Activated CD4-positive, alpha-beta T cell treated with anti-CD3 and anti-CD28 coated beads, Interleukin-2, amount 50 U/mL, for 24 hours (primary cell): ENCODE results near the gene FAM131B.
A peak's percentile ranks its signal among the peaks of the same experiment; 100 is the strongest.

Source experiments
- DNase-seq, 2 donors: peaks; one replicate each; pipeline ENCODE4 v3.0.0-alpha.2; 2020; ENCODE audit warnings: low read depth in 1 of 2, low spot score in 1 of 2

The FAM131B gene

DNA sequence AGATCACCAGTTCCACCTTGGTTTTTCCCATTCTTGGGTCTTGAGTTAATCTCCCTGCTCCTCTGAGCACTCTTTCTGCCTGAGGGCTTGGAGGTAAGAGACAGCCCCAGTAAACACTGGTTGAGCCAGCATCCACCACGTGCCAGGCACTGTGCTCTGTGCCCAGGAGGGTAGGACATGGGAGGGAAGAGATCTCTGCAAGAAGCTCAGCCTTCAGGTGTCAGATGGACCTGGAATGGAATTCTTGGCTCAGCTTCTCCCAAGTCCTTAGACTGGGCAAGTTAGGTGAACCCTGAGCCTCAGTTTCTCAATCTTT, 21.1 kb upstream of the FAM131B start:
- no peak for DNase-seq

DNA sequence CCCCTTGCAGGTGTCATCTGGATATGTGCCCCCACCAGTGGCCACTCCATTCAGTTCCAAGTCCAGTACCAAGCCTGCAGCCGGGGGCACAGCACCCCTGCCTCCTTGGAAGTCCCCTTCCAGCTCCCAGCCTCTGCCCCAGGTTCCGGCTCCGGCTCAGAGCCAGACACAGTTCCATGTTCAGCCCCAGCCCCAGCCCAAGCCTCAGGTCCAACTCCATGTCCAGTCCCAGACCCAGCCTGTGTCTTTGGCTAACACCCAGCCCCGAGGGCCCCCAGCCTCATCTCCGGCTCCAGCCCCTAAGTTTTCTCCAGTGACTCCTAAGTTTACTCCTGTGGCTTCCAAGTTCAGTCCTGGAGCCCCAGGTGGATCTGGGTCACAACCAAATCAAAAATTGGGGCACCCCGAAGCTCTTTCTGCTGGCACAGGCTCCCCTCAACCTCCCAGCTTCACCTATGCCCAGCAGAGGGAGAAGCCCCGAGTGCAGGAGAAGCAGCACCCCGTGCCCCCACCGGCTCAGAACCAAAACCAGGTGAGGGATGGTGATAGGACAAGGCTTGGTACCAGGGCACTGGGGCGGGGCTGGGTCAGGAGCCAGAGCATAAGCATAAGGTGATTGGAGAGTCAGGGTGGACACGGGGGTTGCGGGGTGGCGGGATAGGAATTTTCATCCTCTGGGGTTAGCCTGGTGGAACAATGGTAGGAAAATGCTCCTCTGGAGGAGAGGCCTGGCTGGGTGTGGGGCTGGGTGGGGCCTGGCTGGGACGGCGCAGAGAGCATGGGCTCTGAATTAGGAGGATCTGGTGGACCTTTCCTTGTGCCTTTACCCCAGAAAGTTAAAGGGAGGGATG, 20.5 kb upstream of the FAM131B start:
- DNase-seq, result no peak

DNA sequence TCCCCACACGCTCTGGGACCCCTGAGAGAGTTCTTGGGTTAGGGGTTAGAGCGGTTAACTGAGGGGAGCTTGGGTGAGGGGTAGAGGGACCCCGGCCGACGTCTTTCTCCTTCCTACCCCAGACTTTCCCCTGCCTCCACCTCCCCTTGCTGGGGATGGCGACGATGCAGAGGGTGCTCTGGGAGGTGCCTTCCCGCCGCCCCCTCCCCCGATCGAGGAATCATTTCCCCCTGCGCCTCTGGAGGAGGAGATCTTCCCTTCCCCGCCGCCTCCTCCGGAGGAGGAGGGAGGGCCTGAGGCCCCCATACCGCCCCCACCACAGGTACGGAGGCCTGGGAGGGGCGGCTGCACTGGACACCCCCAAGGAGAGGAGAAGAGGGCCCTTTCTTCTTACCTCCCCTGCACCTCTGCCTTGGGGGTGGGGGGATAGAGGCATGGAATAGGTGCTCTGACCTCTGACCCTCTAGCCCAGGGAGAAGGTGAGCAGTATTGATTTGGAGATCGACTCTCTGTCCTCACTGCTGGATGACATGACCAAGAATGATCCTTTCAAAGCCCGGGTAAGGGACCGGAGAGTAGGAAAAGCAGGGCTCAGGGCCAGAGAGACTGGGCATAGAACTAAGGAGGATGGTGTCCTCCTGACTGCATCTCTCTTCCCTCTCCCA, 19.7 kb upstream of the FAM131B start:
- no peak for DNase-seq

DNA sequence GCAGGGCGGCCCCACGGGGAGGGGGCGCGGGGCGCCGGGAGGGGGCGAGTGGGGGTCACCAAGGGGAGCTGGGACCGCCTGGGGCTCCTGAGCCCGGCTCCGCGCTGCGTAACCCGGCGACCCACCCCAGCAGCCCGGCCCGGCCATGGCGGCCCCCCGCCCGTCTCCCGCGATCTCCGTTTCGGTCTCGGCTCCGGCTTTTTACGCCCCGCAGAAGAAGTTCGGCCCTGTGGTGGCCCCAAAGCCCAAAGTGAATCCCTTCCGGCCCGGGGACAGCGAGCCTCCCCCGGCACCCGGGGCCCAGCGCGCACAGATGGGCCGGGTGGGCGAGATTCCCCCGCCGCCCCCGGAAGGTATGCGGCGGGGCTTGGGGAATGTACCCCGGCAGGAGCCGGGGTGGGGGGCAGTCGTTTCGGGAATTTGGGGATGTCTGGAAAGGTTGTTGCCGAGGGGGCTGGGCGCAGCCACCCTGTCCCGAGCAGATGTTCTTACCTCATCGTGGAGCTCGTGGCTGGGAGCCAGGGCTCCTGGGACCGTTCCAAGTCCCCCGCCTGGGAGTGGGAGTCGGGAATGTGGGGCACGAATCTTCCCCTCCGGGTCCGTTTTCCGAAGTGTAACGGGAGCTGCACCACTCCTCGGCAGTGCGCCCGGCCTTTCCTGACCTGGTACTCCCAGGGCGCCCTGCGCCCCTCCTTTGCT, 19.1 kb upstream of the FAM131B start:
- DNase-seq, result no peak

DNA sequence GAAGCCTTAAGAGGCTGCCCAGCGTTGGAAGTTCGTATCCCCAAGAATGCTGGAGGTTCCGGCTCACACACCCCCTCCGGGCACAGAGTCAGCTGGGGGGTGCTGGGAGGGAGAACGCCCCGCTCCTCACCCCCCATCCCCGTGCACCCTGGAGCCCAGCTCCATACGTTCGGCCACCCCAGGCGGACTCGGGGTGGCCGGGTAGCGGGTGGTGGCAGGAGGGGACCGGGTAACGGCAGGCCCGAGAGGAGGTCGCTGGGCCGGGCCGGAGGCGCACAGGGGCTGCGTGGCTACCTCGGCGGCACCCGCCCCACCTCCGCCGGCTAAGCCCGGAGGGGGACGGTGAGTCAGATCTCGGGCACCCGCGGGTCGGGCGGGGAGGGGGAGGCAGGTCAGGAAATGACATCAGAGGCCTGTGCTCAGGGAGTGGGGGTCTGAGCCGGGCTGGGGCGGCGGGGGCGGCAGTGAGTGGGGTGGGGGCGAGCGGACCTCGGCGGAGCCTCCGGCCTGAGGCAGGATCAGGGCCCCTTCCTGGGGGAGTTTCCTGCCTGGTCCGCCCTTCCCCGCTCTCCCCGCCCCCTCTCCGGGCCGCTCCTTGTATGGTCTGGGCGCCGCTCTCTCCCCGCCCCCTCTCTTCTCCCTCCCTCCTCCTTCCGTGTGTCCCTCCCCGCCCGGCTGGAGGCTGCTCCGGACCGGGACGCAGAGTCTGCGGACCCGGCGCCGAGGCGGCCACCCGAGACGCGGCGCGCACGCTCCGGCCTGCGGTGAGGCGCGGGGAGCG, 18.3 kb upstream of the FAM131B start, which contains the start of gene ZYX:
Gene ZYX, plus strand, starts transcription at position 700 of the 781 bp plus-strand sequence. CDS start 227 bp downstream, outside the sequence.
- DNase-seq, result peak; percentile 78 to 79

DNA sequence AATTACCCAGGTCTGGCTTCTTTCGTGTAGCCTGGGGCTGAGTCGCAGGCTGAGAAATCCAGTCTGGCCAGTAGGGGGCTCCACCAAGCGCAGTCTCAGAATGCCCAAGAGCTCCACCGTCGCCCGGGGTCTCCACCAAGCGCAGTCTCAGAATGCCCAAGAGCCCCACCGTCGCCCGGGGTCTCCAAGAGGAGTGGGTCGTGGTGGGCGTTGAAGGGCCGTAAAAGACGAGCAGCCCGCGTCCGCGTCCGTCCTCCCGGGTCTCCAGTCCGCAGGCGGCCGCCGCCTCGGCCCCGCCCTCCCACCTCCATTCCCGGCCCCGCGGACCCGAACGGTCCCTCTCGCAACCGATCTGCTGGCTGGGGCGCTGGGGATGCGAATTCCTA, 17.7 kb upstream of the FAM131B start:
- peak; percentile 82 to 84 for DNase-seq

DNA sequence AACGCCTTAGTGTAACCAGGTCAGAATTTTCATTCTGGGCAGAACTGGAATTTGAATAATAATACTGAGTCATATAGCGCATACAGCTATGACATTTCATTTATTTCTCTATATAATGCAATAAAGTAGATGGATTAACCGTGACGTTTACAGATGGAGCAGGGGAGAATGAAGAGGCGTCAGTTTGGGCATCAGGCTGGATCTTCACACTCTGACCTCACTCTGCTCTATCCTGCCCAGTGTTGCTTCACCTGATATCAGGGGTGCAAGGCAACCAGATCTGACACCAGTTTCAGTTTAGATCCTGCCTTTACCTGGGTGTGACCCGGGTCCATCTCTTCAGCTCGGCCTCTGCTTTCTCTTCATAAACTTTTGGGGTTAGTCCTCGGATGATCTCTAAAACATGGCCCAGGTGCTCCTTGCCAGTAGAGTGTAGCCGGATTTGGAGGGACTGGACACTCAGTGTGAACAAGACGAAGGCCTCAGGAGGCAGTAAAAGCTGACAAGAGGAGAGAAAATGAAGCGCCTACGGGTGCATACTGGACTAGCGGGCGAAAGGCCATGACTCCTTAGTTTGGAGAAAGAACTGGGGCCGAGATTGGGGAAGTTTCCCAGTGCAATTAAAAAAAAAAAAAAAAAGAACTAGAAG, 17.2 kb upstream of the FAM131B start:
- no peak for DNase-seq

DNA sequence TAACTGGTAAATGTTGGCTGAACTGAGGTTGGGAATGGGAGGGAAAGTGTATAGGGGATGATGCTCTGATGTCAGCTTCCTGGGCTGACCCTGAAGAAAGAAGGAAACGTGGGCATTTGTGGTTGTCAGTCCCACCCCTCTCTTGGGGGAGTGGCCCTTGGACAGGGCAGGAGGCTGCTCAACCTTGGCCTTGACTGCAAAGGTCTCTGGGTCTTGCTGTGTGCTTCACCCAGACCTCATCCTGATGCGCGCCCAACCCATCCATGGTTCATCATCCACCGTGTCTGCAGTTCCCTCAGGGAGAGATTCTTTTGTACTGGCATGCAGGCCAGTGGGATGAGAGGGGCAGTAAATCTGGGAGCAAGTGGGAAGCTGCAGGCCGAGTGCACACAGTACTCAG, 13.9 kb upstream of the FAM131B start:
- DNase-seq, result no peak

DNA sequence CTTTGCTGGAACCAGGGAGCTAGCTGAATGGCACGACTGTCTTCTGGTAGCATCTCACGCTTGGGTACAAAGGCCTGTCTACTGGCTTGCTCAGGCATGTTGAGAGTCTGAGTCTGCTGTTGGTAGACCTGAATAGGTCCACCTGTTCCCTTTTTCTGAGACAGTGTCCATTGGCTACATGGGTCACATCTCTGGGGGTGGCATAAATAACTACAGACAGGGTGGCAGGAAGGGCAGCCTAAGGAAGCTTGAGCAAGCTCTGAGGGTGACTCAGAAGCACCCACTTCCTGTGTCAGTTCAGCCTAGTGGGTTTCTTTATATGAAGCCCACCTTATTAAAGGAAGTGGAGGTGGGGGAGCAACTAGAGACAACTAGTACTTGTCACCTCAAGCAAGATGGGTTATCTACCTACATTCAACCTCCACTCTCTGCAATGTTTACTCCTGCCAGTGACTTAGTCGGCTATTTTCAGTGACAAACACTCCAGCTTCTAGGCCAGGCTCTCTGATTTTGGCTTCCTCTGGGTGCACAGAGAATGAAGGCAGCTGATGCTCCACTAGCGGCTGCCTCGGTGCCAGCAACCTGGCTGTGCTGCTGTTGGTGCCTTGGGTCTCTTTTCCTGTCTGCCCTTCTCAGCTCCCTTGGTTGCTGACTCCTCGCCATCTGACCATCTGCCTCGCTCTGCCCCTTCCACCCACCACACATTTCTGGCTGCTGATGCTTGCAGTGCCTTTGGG, 13.0 kb upstream of the FAM131B start:
- no peak for DNase-seq

DNA sequence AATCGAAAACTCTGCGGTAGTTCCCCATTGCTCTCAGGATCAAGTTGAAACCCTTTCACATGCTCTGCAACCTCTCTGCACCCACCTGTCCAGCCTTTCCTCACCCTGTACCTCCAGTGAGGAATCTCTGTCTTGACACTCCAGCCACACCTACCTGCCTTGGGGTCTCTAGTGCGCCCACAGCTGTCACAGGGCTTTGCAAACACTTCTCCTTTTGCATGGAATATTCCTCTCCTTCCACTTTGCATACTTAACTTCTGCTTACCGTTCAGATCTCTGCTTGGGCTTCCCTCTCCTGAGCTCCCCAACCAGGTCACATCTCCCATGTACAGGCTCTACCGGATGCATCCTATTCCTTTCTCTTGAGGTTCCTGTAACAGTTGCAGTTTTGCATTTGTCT, 12.0 kb upstream of the FAM131B start:
- no peak for DNase-seq

DNA sequence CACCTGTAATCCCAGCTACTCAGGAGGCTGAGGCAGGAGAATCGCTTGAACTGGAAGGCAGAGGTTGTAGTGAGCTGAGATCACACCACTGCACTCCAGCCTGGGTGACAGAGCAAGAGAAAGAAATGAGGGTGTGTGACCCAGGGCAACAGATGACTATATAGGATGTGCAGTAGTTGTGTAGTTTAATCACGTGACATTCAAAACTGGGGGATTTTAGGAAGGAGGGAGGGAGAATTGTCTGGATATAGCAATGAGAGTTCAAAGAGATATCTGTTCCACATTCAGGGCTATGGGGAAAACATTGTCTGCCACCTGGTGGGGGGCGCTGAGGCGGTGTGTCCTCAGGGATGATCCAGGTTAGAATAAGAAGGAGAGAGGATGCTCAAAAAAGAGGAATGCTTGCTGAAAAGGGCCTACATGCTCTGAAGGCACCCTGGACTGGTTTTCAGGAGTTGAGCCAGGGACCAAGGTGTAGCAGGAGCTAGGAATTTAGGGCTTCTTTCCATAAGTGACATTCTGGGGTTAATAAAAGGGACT, 10.8 kb upstream of the FAM131B start:
- no peak for DNase-seq

DNA sequence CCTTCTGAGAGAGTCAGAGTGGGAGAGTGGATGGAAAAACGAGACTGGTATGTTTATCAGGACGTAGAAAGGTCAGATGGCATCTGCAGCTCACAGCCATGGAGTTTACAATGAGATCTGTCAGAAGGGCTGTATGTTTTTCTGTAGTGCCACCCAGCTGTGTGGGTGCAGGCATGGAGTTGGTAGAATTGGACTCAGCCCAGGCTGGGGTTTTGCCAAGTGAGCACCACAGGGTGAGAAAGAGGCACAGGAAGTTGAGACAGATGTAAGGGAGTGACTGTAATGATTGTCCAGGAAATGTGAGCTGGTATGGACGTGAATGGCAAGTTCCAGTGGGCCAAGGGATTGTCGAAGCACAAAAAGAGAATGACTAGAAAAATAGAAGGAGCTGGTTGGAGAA, 9.6 kb upstream of the FAM131B start:
- DNase-seq, result peak in 1 of 2 donors; percentile 35

DNA sequence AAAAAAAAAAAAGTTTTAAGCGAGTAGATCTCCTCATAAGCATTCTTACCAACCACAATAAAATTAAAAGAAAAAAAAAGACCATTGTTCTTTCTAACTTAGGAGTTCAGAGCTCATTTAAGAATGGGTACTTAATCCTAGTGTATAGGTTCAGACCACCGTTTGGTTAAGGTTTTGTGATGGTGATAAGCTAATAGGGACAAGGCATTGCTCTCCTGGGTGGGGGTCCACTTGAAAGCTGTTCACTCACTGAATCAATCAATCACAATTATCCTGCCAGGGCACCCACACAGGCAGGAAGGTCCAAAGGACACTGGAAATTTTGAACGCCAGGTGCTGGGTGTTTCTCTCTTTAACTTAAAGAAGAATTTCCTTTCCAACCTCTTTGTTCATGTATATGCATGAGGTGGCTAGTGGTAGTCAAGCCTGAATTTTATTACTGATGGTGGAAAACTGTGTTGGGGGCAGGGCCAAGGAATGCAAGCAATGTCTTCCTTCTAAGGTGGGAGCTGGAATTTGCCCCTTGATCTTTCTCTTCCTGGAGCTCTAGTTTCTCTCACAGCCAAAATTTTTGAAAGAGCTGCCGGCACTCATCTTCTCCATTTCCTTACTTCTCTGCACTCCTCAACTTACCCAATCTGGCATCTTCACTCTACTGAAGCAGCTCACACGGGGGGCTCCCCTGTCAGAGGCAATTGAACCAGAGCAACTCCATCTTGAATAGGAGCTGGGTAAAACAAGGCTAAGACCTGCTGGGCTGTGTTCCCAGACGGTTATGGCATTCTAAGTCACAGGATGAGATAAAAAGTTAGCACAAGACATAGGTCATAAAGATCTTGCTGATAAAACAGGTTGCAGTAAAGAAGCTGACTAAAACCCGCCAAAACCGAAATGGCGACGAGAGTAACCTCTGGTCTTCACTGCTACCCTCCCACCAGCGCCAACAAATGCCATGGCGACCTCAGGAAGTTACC, 7.5 kb upstream of the FAM131B start:
- DNase-seq, result no peak

DNA sequence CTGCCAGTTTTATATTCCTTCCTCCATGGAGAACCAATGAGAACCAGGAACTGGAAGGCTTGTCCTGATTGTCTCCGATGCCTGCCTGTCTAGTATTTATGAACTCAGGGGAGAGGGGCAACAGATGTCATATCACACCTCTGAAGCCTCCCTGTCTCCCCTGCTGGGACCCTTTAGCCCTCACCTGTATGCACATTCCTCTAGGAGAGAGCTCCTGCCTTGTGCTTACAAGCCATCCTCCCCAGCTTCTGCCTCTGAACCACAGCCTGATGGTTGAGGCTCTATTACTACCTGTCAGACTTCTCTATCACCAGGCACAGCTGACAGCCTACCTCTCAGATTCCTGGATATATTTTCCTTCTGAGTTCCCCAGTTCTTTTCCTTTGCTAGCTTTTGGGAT, 5.9 kb upstream of the FAM131B start:
- DNase-seq, result no peak

DNA sequence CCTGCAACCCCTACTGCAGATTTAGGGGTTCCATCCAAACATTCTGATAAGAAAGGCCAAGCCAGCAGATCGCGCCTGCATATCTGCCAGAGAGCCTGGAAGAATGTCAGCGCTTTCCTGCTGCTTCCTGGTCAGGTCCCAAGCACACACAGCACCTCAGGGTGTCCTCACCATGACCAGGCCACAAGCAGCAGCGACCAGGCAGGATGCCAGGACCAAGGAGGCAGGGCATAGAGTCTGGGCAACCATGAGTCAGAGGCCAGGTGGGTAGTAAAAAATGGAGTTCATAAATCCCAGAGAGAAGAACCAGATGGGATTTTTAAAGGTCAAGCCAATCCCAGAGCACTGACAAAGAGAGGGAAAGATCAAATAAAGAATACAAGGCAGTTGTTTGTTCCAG, 5.5 kb upstream of the FAM131B start:
- no peak for DNase-seq

DNA sequence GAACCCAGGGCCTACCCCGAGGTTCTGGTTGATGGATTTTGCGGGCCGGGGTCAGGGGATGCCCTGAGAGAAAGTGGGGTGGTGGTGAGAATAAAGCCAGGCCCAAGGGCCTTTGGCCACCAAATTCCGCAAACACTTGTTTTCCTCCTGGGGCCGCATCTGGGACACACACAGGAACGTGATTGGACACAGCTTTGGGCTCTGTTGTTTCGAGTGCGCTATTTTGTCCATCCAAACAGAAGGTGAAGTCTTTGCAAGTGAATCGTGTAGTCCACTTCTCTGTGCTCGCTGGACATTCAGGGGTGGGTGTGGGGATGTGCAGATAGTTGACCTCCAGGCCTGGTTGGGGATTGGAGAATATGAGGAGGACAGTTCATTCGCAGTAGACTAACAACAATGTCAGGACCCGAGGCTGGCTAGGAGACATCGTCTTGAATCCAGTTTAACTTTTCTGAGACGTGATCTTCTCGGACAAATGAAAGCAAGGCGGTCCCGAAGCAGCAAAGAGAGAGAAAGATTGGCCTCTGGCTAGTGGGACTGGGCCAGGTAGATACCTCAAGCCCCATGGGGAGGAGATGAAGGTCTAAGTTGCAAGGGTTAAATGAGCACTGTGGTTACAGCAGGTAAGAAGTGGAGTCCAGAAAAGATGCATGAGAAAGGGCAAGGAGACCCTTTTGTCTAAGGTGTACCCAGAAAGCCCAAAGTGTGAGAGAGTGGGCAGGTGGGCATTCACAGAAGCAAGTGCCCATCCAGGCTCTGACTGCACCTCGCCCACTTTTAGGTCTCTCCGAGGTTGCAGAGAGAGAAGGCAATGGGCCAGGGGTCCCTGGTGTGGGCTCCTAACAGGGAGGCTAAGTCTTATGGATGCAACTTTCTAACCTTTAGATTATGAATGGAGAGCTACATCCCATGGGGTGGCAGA, 764 bp upstream of the FAM131B start:
- DNase-seq, result no peak

DNA sequence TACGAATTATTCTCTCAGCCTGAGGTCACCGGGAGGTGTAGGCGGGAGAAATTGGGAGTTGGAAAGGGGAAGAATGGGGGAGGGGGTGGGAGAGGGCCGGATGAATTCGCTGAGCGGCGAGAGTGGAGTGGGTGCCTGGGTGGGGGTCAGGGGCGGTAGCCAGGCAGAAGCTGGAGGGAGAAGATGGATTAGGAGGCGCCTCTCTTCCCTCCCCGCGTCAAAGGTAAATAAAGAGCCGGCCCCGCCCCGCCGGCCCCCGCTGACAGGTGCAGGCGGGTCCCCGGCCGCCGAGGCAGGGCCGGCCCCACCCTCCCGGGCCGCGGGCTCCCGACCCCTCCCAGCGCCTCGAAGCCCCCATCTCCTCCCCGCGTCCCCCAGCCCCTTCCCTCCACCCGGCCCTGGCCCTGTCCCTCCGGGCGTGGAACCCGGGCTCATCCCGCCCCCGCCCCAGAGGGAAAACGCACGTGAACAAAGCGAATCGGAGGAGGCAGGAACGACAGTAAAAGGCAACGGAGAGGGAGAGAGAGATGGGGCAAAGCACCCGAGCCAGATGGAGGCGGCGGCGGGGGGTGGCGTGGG, 872 bp downstream of the FAM131B start:
- DNase-seq, result no peak
